ENCODE results near the gene DCP1A. TPM values are rescaled to one million over a fixed set of nuclear protein-coding genes. Genes with fewer than 3 reads are reported as not detected.

The DCP1A gene
- total and polyA plus RNA-seq, 9 of the 15 experiments (the other 6 are each of a cell fraction or from before 2014, with no cell fraction given): 6.6 to 33.7 (median 13.3) TPM

GRCh38 chr3:53255775-53256703, 91.3 kb downstream of the DCP1A start, which contains the start of gene TKT (continued):
- TF ChIP-seq CBX1 (IDR thresholded peaks at IDR 0.05; ENCODE audit: low read depth) (peak; percentile 97), ZFP91 (CRISPR knock-in tag; IDR thresholded peaks at IDR 0.05) (no peak), HMGN3 (IDR thresholded peaks at IDR 0.05; ENCODE audit: borderline replicate concordance, extremely low read depth, insufficient read length, low read depth, low read length) (peak; percentile 60), MIER1 (IDR thresholded peaks at IDR 0.05; ENCODE audit: low read depth) (0 out of 2 replicates have a peak, but pooled peaks have one; percentile 53), DLX4 (CRISPR knock-in tag; IDR thresholded peaks at IDR 0.05) (no peak), TRIM25 (IDR thresholded peaks at IDR 0.05; ENCODE audit: borderline replicate concordance) (no peak), JUND (IDR thresholded peaks at IDR 0.05; ENCODE audit: borderline replicate concordance, low read depth, low read length) (no peak), JUND (tag; IDR thresholded peaks at IDR 0.05; ENCODE audit: borderline replicate concordance, low read depth, low read length) (no peak), ARID3B (CRISPR knock-in tag; IDR thresholded peaks at IDR 0.05; ENCODE audit: borderline replicate concordance) (no peak), ATF7 (IDR thresholded peaks at IDR 0.05) (no peak), PATZ1 (CRISPR knock-in tag; IDR thresholded peaks at IDR 0.05; ENCODE audit: borderline replicate concordance) (no peak), MTA2 (IDR thresholded peaks at IDR 0.05; ENCODE audit: low read depth) (no peak), TOE1 (IDR thresholded peaks at IDR 0.05; ENCODE audit: borderline replicate concordance) (peak; percentile 60; the same call in 1 of the 2 replicates), TOE1 (CRISPR knock-in tag; IDR thresholded peaks at IDR 0.05; ENCODE audit: borderline replicate concordance, low read depth) (no peak), MXD1 (CRISPR knock-in tag; IDR thresholded peaks at IDR 0.05; ENCODE audit: borderline replicate concordance, poor library complexity, severe bottlenecking) (no peak), CXXC5 (CRISPR knock-in tag; IDR thresholded peaks at IDR 0.05) (peak; percentile 71; the same call in 1 of the 2 replicates)

Data from K562 (cell line).